SK-N-MC (cell line): ENCODE data around the gene TSPAN2.

Experiments used
- DNase-seq: peaks from one replicate; pipeline ENCODE4 v3.0.0-alpha.2; 2011; ENCODE audit warnings: low read depth, low spot score
- H3K27ac ChIP-seq: fragments of 200-600 bp; sonication (generic); 2 replicates; pipeline ENCODE4 v1.5.1; 2016; ENCODE audit warnings: mixed run types
- H3K36me3 ChIP-seq: fragments of 200-600 bp; sonication (generic); 2 replicates; pipeline ENCODE4 v1.6.1; 2017; ENCODE audit warnings: antibody characterized with exemption, low read length, mixed read lengths; ENCODE audit not compliant: insufficient read depth
- H3K4me3 ChIP-seq: fragments of 200-600 bp; sonication (generic); 2 replicates; pipeline ENCODE4 v1.5.1; 2016
- H3K9ac ChIP-seq: fragments of 200-600 bp; sonication (generic); 2 replicates; pipeline ENCODE4 v1.8.0; 2017; ENCODE audit warnings: mixed run types, mixed read lengths; ENCODE audit not compliant: insufficient read length
- H3K9me3 ChIP-seq: fragments of 200-600 bp; sonication (generic); 2 replicates; pipeline ENCODE4 v1.6.1; 2017; ENCODE audit warnings: low read depth, mild to moderate bottlenecking, antibody characterized with exemption, low read length, moderate library complexity, mixed read lengths
- EZH2 ChIP-seq: fragments of 200-600 bp; sonication (generic); IDR thresholded peaks from one replicate; pipeline ENCODE4 v1.6.1; 2017; ENCODE audit warnings: antibody characterized with exemption
- FOXP2 ChIP-seq: optimal IDR thresholded peaks from 2 replicates; pipeline ENCODE3; 2011; ENCODE audit warnings: mild to moderate bottlenecking, moderate library complexity; ENCODE audit not compliant: insufficient read depth; ENCODE audit errors: extremely low read length, control extremely low read depth
- POLR2AphosphoS5 ChIP-seq: IDR thresholded peaks from 2 replicates; pipeline ENCODE4 v1.6.1; 2012; ENCODE audit warnings: mild to moderate bottlenecking, low read depth, low read length, borderline replicate concordance

Gene TSPAN2

GRCh38 chr1:115088871-115089419, 358 bp downstream of the TSPAN2 start:
- peak overlapping the region; percentile 72 for H3K9ac ChIP-seq
- TF ChIP-seq FOXP2 = no peak
- TF ChIP-seq POLR2AphosphoS5 = peak; percentile 61; the same call in 1 of the 2 replicates
- no peak for DNase-seq
- H3K27ac ChIP-seq = no peak overlapping the region
- no peaks in the 10 kb centered on the region for H3K36me3 ChIP-seq
- H3K4me3 ChIP-seq = peak overlapping the region; percentile 82
- no peaks in the 10 kb centered on the region for H3K9me3 ChIP-seq

- H3K4me3 ChIP-seq = peak overlapping the region; percentile 82
- H3K9me3 ChIP-seq = no peaks in the 10 kb centered on the region
- no peak overlapping the region for H3K27ac ChIP-seq
- no peak for TF ChIP-seq POLR2AphosphoS5
- no peak for TF ChIP-seq EZH2
- TF ChIP-seq FOXP2 = no peak
- no peak for DNase-seq
- H3K36me3 ChIP-seq = no peaks in the 10 kb centered on the region
- no peak overlapping the region for H3K9ac ChIP-seq
Measured at GRCh38 chr1:115088115-115088778, 1.1 kb downstream of the TSPAN2 start.

DNA sequence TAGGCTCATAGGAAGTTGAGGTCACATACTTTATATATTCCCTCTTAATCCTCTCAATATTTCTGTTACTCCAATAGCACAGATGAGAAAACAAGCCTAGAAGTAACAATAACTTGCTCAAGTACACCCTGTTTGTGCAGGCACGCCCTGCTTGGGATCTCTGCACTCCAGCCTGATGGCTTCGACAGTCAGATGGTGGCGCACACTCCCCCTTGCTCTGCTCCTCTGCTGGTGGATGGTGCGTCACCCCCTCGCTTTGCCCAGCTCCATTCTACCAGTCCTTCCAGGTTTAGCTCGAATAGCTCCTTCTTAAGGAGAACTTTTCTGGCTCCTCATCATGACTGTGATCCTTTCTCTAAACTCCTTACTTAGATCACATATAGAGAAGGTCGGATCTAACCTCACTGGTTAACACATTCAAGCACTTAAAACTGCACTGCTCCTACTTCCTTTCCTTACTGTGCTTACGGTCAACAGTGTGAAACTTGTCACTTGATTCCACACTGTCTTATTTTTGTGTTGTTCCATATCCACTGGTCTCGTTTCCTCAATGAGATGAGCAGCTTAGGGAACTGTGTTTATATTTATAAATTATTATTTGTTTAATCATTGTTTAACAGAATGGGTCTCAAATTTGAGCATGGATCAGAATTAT, 3.0 kb downstream of the TSPAN2 start:
- Histone ChIP-seq H3K27ac (no peak overlapping the region), H3K4me3 (no peak overlapping the region), H3K9ac (no peak overlapping the region), H3K9me3 (no peaks in the 10 kb centered on the region), H3K36me3 (no peaks in the 10 kb centered on the region)
- TF ChIP-seq FOXP2 = no peak
- TF ChIP-seq POLR2AphosphoS5 = no peak
- TF ChIP-seq EZH2 = no peak
- DNase-seq = no peak

- Histone ChIP-seq H3K36me3 (no peaks in the 10 kb centered on the region), H3K27ac (no peak overlapping the region), H3K9me3 (no peaks in the 10 kb centered on the region), H3K9ac (no peak overlapping the region), H3K4me3 (no peak overlapping the region)
- TF ChIP-seq FOXP2 (no peak), POLR2AphosphoS5 (no peak), EZH2 (no peak)
- no peak for DNase-seq
Measured at GRCh38 chr1:115084902-115085511, 4.3 kb downstream of the TSPAN2 start.

DNA sequence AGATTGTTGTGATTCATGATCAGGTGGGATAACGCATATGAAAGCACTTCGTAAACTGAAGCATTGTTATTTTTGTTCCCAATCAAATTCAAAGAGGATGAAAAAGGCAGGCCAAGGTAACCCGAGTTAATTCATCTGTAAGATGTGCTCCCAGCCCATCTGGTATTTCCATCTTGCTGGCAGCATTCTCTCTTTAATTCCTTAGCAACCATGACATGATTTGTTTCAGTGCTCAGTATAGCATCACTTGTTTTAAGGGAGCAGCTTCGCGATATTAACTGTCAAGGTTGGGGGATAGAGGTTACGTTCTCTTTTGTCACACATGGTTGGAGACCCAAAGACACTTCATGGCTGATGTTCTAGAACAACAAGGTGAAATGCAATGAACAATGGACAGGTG, 6.4 kb downstream of the TSPAN2 start:
- Histone ChIP-seq H3K9me3 (no peaks in the 10 kb centered on the region), H3K4me3 (no peak overlapping the region), H3K27ac (no peak overlapping the region), H3K36me3 (no peaks in the 10 kb centered on the region), H3K9ac (no peak overlapping the region)
- DNase-seq = no peak
- TF ChIP-seq POLR2AphosphoS5 (no peak), EZH2 (no peak), FOXP2 (no peak)

DNA sequence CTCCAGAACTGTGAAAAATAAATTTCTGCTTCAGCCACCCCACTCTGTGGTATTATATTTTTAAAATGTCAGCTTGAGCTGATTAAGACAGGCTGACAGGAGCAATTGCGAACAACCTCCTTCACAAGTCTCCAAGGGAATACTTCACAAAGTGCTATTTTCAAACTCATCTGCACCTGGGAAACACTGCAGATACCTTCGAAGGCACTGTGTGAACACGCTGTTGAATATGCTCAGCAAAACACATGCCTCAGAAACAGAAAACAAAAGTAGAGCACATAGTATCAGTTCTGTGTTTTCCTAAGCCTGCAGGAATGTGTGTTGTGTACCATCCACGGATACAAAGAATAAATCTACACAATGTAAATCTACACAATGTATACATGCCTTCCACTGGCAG, 10.6 kb downstream of the TSPAN2 start:
- DNase-seq = no peak
- TF ChIP-seq EZH2 = no peak
- TF ChIP-seq POLR2AphosphoS5 = no peak
- no peak for TF ChIP-seq FOXP2

GRCh38 chr1:115077984-115078330, 11.3 kb downstream of the TSPAN2 start:
- Histone ChIP-seq H3K9me3 (no peaks in the 10 kb centered on the region), H3K36me3 (no peaks in the 10 kb centered on the region), H3K9ac (no peak overlapping the region), H3K4me3 (no peak overlapping the region), H3K27ac (no peak overlapping the region)
- no peak for DNase-seq
- no peak for TF ChIP-seq FOXP2

More for the DNA sequence above, 10.6 kb downstream of the TSPAN2 start:
- H3K9ac ChIP-seq = no peak overlapping the region
- no peaks in the 10 kb centered on the region for H3K36me3 ChIP-seq
- H3K27ac ChIP-seq = no peak overlapping the region
- no peak overlapping the region for H3K4me3 ChIP-seq
- H3K9me3 ChIP-seq = no peaks in the 10 kb centered on the region

DNA sequence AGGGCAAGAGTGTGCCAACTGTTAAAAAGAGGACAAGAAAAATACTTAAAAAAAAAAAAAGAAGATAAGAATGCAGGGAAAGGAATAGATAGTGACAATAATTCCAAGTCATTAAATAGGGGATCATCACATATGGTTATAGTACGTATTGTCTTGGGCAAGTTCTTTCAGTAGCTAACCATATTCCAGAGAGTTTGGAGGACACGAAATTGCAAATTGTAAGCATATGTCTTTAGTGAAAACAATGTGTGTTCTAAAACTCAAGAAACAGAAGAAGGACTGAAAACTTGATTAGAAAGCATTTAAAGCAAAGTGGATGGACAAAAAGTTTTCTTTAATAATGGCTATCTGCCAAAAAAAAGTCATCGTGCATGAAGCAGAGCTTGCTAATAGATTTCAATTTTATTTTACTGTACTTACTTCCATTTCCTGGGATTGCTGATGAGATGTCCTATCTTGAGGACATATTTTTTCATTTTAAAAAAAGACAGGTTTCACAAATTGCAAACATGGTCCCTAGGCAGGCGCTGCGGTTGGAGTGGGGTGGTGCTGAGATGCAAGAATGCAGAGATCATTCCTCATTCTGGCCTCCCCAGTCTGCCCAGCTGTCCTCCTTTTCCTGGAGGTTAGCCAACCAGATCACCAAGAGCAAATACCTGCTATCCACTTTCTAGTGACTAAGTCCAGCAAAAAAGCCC, 11.9 kb downstream of the TSPAN2 start:
- Histone ChIP-seq H3K9ac (no peak overlapping the region), H3K9me3 (no peaks in the 10 kb centered on the region), H3K27ac (no peak overlapping the region), H3K36me3 (no peaks in the 10 kb centered on the region), H3K4me3 (no peak overlapping the region)
- TF ChIP-seq POLR2AphosphoS5 (no peak), FOXP2 (no peak), EZH2 (no peak)
- no peak for DNase-seq
